H54 (cell line): Measurements from ENCODE around the gene GLE1.

ENCODE experiments used
- DNase-seq: peaks from one replicate; pipeline ENCODE4 v3.0.0; 2011; ENCODE audit warnings: low spot score, mixed read lengths; ENCODE audit not compliant: insufficient read length
- FAIRE-seq: peaks from 3 replicates; lab custom pipeline; 2011; peaks lifted over from hg19 to GRCh38; lab: Jason Lieb, UNC
- POLR2A ChIP-seq: IDR thresholded peaks from 2 replicates; pipeline ENCODE4 v1.6.1; 2011; ENCODE audit warnings: low read depth, mild to moderate bottlenecking, low read length

Gene GLE1

GRCh38 chr9:128552153-128552743, 47.7 kb downstream of the GLE1 start, which contains the start of gene SPTAN1:
SPTAN1 (plus strand) TSS chr9:128552587; CDS start chr9:128566741, 14,154 bp downstream.
- FAIRE-seq, result no peak
- DNase-seq, result peak; percentile 94
- TF ChIP-seq POLR2A, result peak; percentile 100

DNA sequence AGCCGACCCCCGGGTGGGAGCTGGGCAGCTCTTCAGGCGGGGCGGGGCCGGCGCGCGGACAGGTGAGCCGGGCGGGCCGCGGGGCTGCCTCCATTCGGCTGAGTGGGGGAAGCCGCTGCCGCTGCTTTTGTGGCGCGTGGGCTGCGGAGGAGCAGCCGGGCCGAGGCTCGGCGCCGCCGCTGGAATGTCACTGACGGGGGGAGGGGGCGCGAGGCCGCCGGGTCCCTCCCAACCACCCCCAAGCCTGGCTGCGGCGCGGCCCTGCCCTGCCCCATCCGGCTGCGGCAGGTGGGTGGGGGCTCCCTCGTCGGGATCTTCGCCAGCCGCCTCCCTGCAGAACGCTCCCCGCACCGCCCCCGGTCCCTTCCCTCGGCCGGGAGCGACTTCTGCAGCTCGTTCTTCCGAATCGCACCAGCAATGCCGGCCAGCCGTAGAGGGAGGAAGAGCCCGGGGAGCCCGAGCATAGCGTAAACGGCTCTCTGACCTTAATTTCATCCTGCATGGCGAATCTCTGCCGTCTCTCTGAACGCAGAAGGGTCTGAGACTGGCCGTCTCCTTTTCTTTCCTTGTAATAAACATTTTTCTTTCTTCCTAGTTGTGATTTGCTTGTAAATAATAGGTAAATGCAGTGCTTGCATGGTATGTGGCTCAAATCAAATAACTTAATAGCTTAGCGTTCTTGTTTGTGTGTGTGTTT, 48.4 kb downstream of the GLE1 start:
- DNase-seq (no peak), FAIRE-seq (no peak)
- no peak for TF ChIP-seq POLR2A

DNA sequence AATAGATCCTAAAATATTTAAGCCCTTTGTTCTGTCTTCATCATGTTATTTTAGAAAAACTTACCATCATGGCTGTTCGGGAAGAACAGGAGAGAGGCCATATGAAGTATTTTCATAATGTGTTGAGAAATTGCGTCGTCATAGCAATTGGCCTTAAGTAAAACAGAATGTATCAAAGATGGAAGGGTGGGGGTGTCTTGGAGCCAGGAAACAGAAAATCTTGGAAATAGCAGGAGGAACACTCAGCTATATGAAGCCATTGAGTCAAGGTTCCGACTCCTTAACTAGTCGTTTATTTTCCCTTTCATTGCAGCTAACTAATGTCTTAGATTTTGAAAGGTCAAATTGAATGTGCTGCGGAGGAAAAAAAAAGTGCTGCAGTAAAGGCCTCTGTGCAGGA, 49.2 kb downstream of the GLE1 start:
- DNase-seq (no peak), FAIRE-seq (no peak)
- no peak for TF ChIP-seq POLR2A

DNA sequence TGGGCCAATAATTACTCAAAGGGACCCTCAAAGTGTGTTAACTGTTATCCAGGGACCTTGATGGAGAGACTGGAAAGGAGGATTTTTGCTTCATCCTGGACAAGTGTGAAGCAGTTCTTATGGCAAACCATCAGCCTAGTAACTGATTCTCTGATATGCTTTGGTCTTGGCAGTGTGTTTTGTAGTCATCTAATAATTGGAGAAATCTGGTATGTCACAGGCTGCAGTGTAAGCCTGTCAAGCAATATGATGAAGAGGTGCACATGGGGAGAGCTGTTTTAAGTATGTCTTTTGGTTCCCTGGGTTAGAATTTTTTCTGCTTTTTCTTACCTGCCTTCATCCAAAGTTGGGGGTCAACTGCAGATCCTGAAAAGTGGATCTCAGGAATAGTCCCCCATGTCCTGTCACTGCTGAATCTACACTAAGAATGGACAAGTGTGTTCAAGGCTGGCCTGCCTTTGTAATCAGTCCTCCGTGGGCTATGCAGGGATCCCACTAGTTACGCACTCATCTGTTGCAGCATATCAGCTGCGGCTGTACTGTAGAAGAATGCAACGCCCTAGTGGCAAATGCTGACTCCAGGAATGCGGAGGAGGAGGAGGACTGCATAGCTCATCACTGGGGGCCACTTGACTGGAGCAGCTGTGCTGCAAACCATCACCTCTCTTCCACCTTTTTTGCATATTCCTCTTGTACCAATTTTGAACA, 49.8 kb downstream of the GLE1 start:
- DNase-seq, result peak; percentile 93
- peak; percentile 33; the same call in 1 of the 2 replicates for TF ChIP-seq POLR2A
- peak; percentile 85 for FAIRE-seq

DNA sequence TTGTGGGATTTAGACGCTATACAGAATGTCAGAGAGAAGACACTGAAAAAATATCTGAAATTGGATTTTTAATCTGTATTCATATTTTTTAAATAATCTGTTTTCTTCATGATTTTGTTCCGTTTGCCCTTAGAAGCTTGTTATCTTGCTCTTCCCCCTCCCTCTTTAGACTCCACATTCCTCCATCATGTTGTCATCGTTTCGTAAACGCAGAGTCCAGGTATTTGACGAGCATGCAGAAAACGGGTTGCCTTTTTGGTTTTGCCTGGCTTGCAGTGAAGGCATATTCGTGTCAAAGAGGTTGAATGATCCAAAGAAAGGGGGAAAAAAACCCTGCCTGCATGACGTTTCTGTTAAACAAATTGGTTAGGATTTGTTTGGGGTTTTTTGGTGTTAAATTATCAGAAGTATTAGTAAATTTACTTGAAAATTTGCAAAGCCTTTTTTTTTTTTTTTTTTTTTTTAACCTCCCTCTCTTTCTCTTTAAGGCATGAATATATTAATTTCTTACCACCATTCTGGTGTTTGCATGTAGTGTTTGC, 50.7 kb downstream of the GLE1 start:
- no peak for TF ChIP-seq POLR2A
- peak; percentile 61 for DNase-seq
- peak; percentile 27 for FAIRE-seq

GRCh38 chr9:128556276-128556675, 51.8 kb downstream of the GLE1 start:
- FAIRE-seq, result no peak
- DNase-seq, result no peak
- no peak for TF ChIP-seq POLR2A

GRCh38 chr9:128556926-128557634, 52.6 kb downstream of the GLE1 start:
- DNase-seq, result no peak
- FAIRE-seq, result no peak

DNA sequence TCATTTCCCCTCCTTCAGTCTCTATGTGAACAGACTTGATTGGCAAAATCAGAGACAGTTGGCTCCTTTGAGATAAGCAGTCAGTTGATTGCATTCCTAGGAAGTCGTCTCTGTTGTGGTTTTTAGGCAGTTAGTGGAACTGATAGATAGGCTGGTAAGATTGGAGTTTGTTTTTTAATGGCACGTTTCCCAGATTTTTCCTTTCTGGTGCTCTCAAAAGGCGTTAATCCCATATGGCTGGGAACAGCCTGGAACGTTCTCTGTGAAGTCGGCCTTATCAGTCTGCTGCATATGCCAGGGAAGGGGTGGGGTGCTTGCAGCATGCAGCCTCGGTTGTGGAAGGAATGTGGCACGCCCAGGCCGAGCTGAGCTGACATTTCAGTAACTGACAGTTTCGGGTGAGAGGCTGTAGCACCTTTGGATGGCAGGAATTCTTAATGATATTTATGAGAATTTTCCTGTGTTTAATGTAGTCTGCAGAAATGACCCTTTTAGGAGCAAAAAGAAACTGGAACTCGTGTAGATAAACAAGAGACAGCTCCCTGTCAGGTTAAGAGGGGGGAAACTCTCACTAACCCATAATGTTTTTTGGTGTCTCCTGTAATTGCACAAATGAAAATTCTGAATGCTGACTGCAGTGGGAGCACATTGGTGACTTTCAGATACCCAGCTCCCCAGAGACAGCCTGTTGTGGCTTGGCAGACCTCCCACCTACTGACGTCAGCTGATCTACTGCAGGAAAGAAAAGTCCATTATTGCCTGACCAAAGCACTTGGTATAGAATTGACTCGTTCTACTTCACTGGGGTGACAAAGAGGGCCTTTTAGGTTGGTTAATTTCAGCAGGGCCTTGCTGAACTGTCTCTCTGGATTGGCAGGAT, 54.2 kb downstream of the GLE1 start:
- no peak for TF ChIP-seq POLR2A
- FAIRE-seq (peak; percentile 84), DNase-seq (peak; percentile 78)

More at GRCh38 chr9:128556926-128557634, 52.6 kb downstream of the GLE1 start:
- no peak for TF ChIP-seq POLR2A

GRCh38 chr9:128565578-128565977, 61.1 kb downstream of the GLE1 start:
- no peak for FAIRE-seq
- no peak for TF ChIP-seq POLR2A
- DNase-seq, result no peak

GRCh38 chr9:128568470-128569078, 64.1 kb downstream of the GLE1 start:
- TF ChIP-seq POLR2A, result no peak
- FAIRE-seq, result no peak
- no peak for DNase-seq

- no peak for TF ChIP-seq POLR2A
- DNase-seq (no peak), FAIRE-seq (no peak)
Measured at GRCh38 chr9:128575469-128575868, 71.0 kb downstream of the GLE1 start.

DNA sequence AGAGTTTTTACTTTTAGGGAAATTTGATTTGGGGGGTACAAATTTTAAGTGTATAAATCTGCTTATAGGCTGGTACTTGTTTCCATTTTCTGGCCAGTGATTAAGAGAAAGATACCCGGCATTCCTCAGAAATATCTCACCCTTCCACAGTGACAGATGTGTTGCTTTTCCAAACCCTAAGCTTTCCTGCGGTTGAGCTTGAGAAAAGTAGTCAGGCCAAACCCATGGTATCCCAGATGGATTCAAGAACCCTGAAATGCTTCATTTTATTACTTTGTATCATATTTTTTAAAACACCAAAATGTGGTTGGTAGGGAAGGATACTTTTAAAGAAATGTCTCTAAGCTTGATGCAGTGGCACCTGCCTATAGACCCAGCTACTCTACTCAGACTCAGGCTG, 71.4 kb downstream of the GLE1 start:
- FAIRE-seq, result no peak

More for the DNA sequence above, 71.4 kb downstream of the GLE1 start:
- no peak for TF ChIP-seq POLR2A
- no peak for DNase-seq
